ENCODE data around the gene SEMA3G. TPM values are rescaled to one million over a fixed set of nuclear protein-coding genes. Genes with fewer than 3 reads are reported as not detected.

Gene SEMA3G
- total RNA-seq, 2 experiments from 2014 or later, result not detected

DNA sequence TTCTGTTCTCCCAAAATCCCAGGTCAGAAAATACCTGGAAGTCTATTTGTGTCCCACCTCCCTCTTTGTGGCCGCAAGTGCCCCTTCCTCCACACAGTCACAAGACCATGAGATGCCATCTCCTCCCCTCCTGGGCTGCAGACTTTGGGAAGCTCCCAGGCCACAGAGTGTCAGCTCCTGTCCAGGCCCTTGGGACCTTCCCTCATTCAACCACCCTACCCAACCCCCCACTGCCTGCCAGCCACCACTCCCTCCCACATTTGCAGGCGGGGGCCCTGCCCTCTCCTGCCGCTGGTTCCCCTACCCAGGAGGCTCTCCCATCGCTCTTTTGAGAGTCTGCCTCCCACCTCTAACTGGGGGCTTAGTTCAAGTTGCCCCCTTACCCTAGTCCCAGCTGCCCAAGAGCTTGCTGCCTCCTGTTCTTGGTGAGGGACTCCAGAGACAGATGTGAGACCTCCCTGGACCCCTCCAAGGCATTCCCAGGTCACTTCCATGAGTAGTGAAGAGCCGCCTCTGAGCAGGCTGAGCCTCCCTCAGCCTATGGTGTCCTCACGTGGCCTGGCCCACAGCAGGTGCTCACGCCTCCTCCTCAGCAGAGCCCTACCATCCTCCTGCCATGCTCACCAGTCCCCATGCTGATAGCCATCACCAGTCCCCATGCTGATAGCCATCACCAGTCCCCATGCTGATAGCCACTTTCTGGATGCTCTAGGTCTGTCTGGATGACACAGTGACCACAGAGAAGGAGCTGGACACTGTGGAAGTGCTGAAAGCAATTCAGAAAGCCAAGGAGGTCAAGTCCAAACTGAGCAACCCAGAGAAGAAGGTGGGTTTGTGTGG is 34.4 kb upstream of the SEMA3G start:
- TF ChIP-seq, protein P1, sequence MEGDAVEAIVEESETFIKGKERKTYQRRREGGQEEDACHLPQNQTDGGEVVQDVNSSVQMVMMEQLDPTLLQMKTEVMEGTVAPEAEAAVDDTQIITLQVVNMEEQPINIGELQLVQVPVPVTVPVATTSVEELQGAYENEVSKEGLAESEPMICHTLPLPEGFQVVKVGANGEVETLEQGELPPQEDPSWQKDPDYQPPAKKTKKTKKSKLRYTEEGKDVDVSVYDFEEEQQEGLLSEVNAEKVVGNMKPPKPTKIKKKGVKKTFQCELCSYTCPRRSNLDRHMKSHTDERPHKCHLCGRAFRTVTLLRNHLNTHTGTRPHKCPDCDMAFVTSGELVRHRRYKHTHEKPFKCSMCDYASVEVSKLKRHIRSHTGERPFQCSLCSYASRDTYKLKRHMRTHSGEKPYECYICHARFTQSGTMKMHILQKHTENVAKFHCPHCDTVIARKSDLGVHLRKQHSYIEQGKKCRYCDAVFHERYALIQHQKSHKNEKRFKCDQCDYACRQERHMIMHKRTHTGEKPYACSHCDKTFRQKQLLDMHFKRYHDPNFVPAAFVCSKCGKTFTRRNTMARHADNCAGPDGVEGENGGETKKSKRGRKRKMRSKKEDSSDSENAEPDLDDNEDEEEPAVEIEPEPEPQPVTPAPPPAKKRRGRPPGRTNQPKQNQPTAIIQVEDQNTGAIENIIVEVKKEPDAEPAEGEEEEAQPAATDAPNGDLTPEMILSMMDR (IDR thresholded peaks at IDR 0.05), result no peak
- intact Hi-C loops (cut with micrococcal nuclease), result no loop called here
- Mint-ChIP-seq H3K27ac (no peak overlapping the region), H3K27me3 (no peaks in the 10 kb centered on the region), H3K4me3 (no peak overlapping the region), H3K36me3 (ENCODE audit: low read depth) (peaks cover 16% of the 10 kb centered on the region), H3K9me3 (no peaks in the 10 kb centered on the region), H3K4me1 (ENCODE audit: low read depth) (no peaks in the 10 kb centered on the region)
- ATAC-seq (no peak), DNase-seq (no peak)
- ChIA-PET POLR2A (no interaction called here), CTCF (no interaction called here)

DNA sequence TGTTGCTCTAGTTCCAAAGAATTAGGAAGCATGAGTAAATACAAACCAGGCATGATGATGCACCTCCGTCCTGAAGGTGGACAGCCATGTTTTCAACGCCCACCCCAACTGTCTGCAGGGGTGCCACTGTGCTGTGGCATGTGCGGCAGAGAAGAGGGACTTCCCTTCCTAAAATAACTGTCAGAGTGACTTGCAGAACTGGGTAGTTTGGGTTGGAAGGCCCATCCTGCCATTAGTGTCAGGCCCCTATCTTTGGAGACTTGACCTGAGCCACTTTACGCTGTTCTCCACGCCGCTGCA is 32.8 kb upstream of the SEMA3G start:
- H3K4me1 Mint-ChIP-seq (ENCODE audit: low read depth), result no peaks in the 10 kb centered on the region
- TF ChIP-seq, protein P1 (IDR thresholded peaks at IDR 0.05), result no peak

DNA sequence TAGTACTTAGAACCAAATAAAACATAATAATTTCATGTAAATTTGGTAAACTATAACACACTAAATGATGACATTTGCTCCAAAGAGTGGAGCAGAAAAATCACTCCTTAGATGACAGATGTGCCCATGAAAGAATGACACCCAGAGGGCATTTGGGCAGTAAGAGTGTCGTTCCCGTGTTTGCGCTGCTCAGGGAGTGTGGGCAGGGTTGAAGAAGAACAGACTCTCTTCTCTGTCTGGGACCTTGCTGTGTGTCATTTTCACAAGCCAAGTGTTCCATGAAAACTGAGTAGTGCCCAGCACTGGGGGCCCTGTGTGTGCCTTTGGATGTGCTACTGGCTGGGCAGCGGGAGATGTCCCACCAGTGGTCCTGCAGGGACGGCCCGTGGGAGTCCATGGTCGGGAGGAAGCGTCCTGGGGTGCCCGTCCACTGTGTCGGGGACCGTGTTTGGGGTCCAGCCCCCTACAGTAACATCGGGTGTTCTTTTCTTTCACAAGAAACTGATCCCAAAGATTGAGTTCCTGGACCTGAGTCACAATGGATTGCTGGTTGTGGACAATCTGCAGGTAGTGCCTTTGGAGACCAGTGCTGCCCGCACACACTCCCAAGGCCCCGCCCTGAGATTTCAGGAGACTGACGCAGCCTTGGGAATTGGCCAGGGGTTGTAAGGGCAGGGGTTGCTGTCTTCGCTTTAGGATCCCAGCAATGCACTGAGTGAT is 32.3 kb upstream of the SEMA3G start:
- ChIA-PET POLR2A (no interaction called here), CTCF (no interaction called here)
- Mint-ChIP-seq H3K4me1 (ENCODE audit: low read depth) (no peaks in the 10 kb centered on the region), H3K36me3 (ENCODE audit: low read depth) (peaks cover 21% of the 10 kb centered on the region), H3K9me3 (no peaks in the 10 kb centered on the region), H3K4me3 (no peak overlapping the region), H3K27ac (no peak overlapping the region), H3K27me3 (no peaks in the 10 kb centered on the region)
- TF ChIP-seq, protein P1 (IDR thresholded peaks at IDR 0.05), result no peak
- DNase-seq, result no peak
- no peak for ATAC-seq
- intact Hi-C loops (cut with micrococcal nuclease), result no loop called here

More for the DNA sequence above, 32.8 kb upstream of the SEMA3G start:
- ATAC-seq (no peak), DNase-seq (no peak)
- Mint-ChIP-seq H3K9me3 (no peaks in the 10 kb centered on the region), H3K27me3 (no peaks in the 10 kb centered on the region), H3K36me3 (ENCODE audit: low read depth) (peaks cover 20% of the 10 kb centered on the region), H3K27ac (no peak overlapping the region), H3K4me3 (no peak overlapping the region)
- ChIA-PET POLR2A (no interaction called here), CTCF (no interaction called here)
- intact Hi-C loops (cut with micrococcal nuclease), result no loop called here

DNA sequence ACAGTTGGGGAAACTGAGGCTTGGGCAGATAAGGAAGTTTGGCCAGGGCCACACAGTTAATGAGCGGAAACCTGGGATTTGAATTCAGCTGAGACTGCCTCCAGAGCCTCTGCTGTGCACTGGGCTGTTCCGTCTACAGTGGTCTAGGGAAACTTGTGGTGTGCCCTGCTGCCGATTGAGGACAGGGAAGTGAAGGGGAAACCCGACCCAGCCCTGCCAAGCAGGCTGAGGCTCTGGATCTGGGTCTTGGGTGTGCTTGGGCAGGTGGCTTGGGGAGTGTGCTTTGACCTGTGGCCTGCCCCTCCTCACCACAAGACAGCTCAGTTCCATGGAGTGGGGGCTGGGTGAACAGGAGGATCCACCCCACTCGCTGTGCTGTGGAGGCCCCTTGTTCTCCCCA is 28.1 kb upstream of the SEMA3G start:
- TF ChIP-seq, protein P1 (IDR thresholded peaks at IDR 0.05), result no peak
- no peak for ATAC-seq
- Mint-ChIP-seq H3K27ac (no peak overlapping the region), H3K4me3 (no peak overlapping the region), H3K9me3 (no peaks in the 10 kb centered on the region), H3K36me3 (ENCODE audit: low read depth) (peaks cover 26% of the 10 kb centered on the region), H3K4me1 (ENCODE audit: low read depth) (no peaks in the 10 kb centered on the region), H3K27me3 (no peaks in the 10 kb centered on the region)
- ChIA-PET POLR2A (interaction anchor here (1.0 to 1.2 kb wide), 2 partner anchors 19 to 21 kb away, joined by 3 read pairs; no protein-coding TSS in a partner anchor), CTCF (interaction anchor here (1.3 to 2.0 kb wide), 5 partner anchors 17 to 74 kb away, joined by 3 to 7 read pairs (median 4); partner anchors contain the start of gene SEMA3G)
- DNase-seq, result no peak
- intact Hi-C loops (cut with micrococcal nuclease), result no loop called here

All from activated CD8-positive, alpha-beta T cell treated with anti-CD3 and anti-CD28 coated beads for 36 hours (primary cell).